ENCODE measurements around the gene FBP2.
"Not testable (repeated sequence)": the region's sequence is repeated elsewhere in the genome, so short reads cannot be mapped to it uniquely, and the experiment has no call there.

The FBP2 gene

GRCh38 chr9:94603259-94604160, 9.9 kb upstream of the FBP2 start:
- no peak for FAIRE-seq

- no peak for FAIRE-seq
Measured at GRCh38 chr9:94602666-94603065, 9.0 kb upstream of the FBP2 start.

GRCh38 chr9:94600715-94601114, 7.1 kb upstream of the FBP2 start:
- no peak for FAIRE-seq

- no peak for FAIRE-seq
Measured at GRCh38 chr9:94600258-94600657, 6.6 kb upstream of the FBP2 start.

GRCh38 chr9:94599102-94599501, 5.5 kb upstream of the FBP2 start:
- FAIRE-seq: no peak

GRCh38 chr9:94592683-94593082, 941 bp downstream of the FBP2 start:
- not testable (repeated sequence) for FAIRE-seq

- FAIRE-seq: no peak
Measured at GRCh38 chr9:94591876-94592275, 1.7 kb downstream of the FBP2 start.

- not testable (repeated sequence) for FAIRE-seq
Measured at GRCh38 chr9:94591046-94591545, 2.5 kb downstream of the FBP2 start.

GRCh38 chr9:94588681-94589080, 4.9 kb downstream of the FBP2 start:
- no peak for FAIRE-seq

GRCh38 chr9:94586814-94587213, 6.8 kb downstream of the FBP2 start:
- FAIRE-seq: no peak

- no peak for FAIRE-seq
Measured at GRCh38 chr9:94586316-94586715, 7.3 kb downstream of the FBP2 start.

GRCh38 chr9:94584555-94584954, 9.1 kb downstream of the FBP2 start:
- no peak for FAIRE-seq

- no peak for FAIRE-seq
Measured at GRCh38 chr9:94581728-94582127, 11.9 kb downstream of the FBP2 start.

- FAIRE-seq: no peak
Measured at GRCh38 chr9:94577571-94577970, 16.1 kb downstream of the FBP2 start.

GRCh38 chr9:94577036-94577435, 16.6 kb downstream of the FBP2 start:
- FAIRE-seq: no peak

- no peak for FAIRE-seq
Measured at GRCh38 chr9:94576131-94576530, 17.5 kb downstream of the FBP2 start.

GRCh38 chr9:94568972-94569712, 24.5 kb downstream of the FBP2 start:
- no peak for FAIRE-seq

GRCh38 chr9:94568250-94568889, 25.3 kb downstream of the FBP2 start:
- no peak for FAIRE-seq

- FAIRE-seq: no peak
Measured at GRCh38 chr9:94567271-94567670, 26.4 kb downstream of the FBP2 start.

- no peak for FAIRE-seq
Measured at GRCh38 chr9:94566550-94566949, 27.1 kb downstream of the FBP2 start.

GRCh38 chr9:94564279-94564678, 29.3 kb downstream of the FBP2 start:
- not testable (repeated sequence) for FAIRE-seq

- no peak for FAIRE-seq
Measured at GRCh38 chr9:94563548-94563947, 30.1 kb downstream of the FBP2 start.

GRCh38 chr9:94560237-94560636, 33.4 kb downstream of the FBP2 start:
- FAIRE-seq: no peak

Data from A204.1 (cell line).